ENCODE results near the gene TMEM125.

- TF ChIP-seq GATA3 (IDR thresholded peaks at IDR 0.05; ENCODE audit: low read depth, low read length) (no peak), GATA2 (IDR thresholded peaks at IDR 0.05; ENCODE audit: low read depth, low read length) (peak; percentile 17; the same call in 1 of the 2 replicates)
Measured at GRCh38 chr1:43288058-43288784, 18.4 kb downstream of the TMEM125 start.
